Measurements from ENCODE around the gene RPS21. TPM values are rescaled to one million over a fixed set of nuclear protein-coding genes. Genes with fewer than 3 reads are reported as not detected.

RPS21 gene
- total and polyA plus RNA-seq, 2 of the 13 experiments (the other 11 are each of a cell fraction or from before 2014, with no cell fraction given), result 2,647 to 11,063 TPM

- TF ChIP-seq HMG20A (CRISPR knock-in tag; IDR thresholded peaks at IDR 0.05; ENCODE audit: borderline replicate concordance) (no peak), ZNF775 (CRISPR knock-in tag; IDR thresholded peaks at IDR 0.05; ENCODE audit: borderline replicate concordance) (no peak), USF2 (IDR thresholded peaks at IDR 0.05; ENCODE audit: low read depth, low read length) (no peak), USF2 (CRISPR knock-in tag; IDR thresholded peaks at IDR 0.05; ENCODE audit: borderline replicate concordance) (no peak), ZNF503 (CRISPR knock-in tag; IDR thresholded peaks at IDR 0.05) (no peak)
Measured at GRCh38 chr20:62370115-62370806, 16.6 kb upstream of the RPS21 start (continued).

GRCh38 chr20:62370807-62371587 is 15.9 kb upstream of the RPS21 start:
- 15% methylated on average over 18 of the region's 18 CpGs for WGBS (ENCODE audit: low lambda C conversion rate)
- CTCF ChIA-PET (ENCODE audit: low intra/inter-chr PET ratio, low total read pairs), result no interaction called here
- H3K27me3 ChIP-seq (ENCODE audit: control insufficient read depth in 1 of 2, insufficient read depth in 2 of 2, low read length in 2 of 2), result no peaks in the 10 kb centered on the region
- DNase-seq (ENCODE audit: low spot score), result peak; percentile 74
- in situ Hi-C loops (cut with HindIII; ENCODE audit: extremely low pct_ligation_motif_present, low pct_unique_long_range_greater_than_20kb) (no loop called here), intact Hi-C loops (cut with micrococcal nuclease; ENCODE audit: unreplicated experiment) (loop anchor here (2.0 to 10.0 kb wide), 2 partner anchors 16 to 424 kb away; partner anchors contain the start of gene MRGBP)
- no peaks in the 10 kb centered on the region for H3K36me3 ChIP-seq (replicated peaks in 1 of 2; ENCODE audit: control insufficient read depth in 1 of 2, insufficient read depth in 2 of 2, low read length in 2 of 2)
- FAIRE-seq, result no peak
- peak overlapping the region; percentile 90 for H3K9ac ChIP-seq (ENCODE audit: insufficient read depth, low read depth, low read length)
- H3K4me1 ChIP-seq (ENCODE audit: insufficient read depth, low read length), result peaks cover 73% of the 10 kb centered on the region
- peaks cover 10% of the 10 kb centered on the region for H3K79me2 ChIP-seq (ENCODE audit: insufficient read depth, low read length)
- POLR2A ChIA-PET, result interaction anchor here (0.6 to 10.1 kb wide), 13 partner anchors 11 to 1349 kb away, joined by 3 to 187 read pairs (median 8); partner anchors contain the start of genes ADRM1 and RPS21
- peaks cover 3% of the 10 kb centered on the region; the same call in 1 of the 2 replicates for H4K20me1 ChIP-seq (ENCODE audit: insufficient read depth, low read length)
- H3K4me2 ChIP-seq (ENCODE audit: low read depth, low read length), result peak overlapping the region; percentile 97
- peak overlapping the region; percentile 65 to 95 (median 91) for H3K4me3 ChIP-seq (replicated peaks in 1 of 3; ENCODE audit: insufficient read depth in 1 of 3, low read depth in 2 of 3, low read length in 3 of 3)
- H3K9me3 ChIP-seq (ENCODE audit: low read length), result no peaks in the 10 kb centered on the region
- no TSS peak for BruUV-seq (replicated peaks)
- no peak overlapping the region for H2AFZ ChIP-seq (ENCODE audit: low read length)
- ATAC-seq, result peak; percentile 24
- peak overlapping the region; percentile 95 for H3K27ac ChIP-seq (ENCODE audit: extremely low read length, insufficient read depth, low read length)
- TF ChIP-seq NCOA1 (CRISPR knock-in tag; IDR thresholded peaks at IDR 0.05) (no peak), EED (CRISPR knock-in tag; IDR thresholded peaks at IDR 0.05) (no peak), BRCA1 (CRISPR knock-in tag; IDR thresholded peaks at IDR 0.05) (no peak), ZGPAT (CRISPR knock-in tag; IDR thresholded peaks at IDR 0.05) (peak; percentile 61), MBNL3 (CRISPR knock-in tag; conservative IDR thresholded peaks at IDR 0.05) (no peak), ZNF484 (CRISPR knock-in tag; IDR thresholded peaks at IDR 0.05; ENCODE audit: borderline replicate concordance, low read depth) (no peak), ZNF362 (CRISPR knock-in tag; IDR thresholded peaks at IDR 0.05; ENCODE audit: borderline replicate concordance) (no peak), PHB2 (IDR thresholded peaks at IDR 0.05; ENCODE audit: partially characterized antibody) (no peak), PPARG (CRISPR knock-in tag; conservative IDR thresholded peaks at IDR 0.05) (no peak), NCOA2 (CRISPR knock-in tag; IDR thresholded peaks at IDR 0.05) (peak; percentile 54)

Data from HepG2 (cell line).